ENCODE data around the gene TMOD2. TPM values are rescaled to one million over a fixed set of nuclear protein-coding genes. Genes with fewer than 3 reads are reported as not detected.

Gene TMOD2
- total and polyA plus RNA-seq, 7 donors: 0.49 to 5.8 (median 2.1) TPM

GRCh38 chr15:51718746-51719145, 32.7 kb upstream of the TMOD2 start:
- H3K27me3 ChIP-seq (ENCODE audit: insufficient read depth in 3 of 3, low read length in 2 of 3): no peaks in the 10 kb centered on the region
- ATAC-seq: no peak
- peaks cover 0 to 29% of the 10 kb centered on the region in 2 donors for H3K36me3 ChIP-seq (ENCODE audit: insufficient read depth in 1 of 2, low read depth in 1 of 2)
- WGBS, 3 donors: 32 to 43% (median 39%) methylated on average over 3 of the region's 3 CpGs
- H3K9me3 ChIP-seq: no peaks in the 10 kb centered on the region
- no peak overlapping the region for H3K27ac ChIP-seq
- no peak for DNase-seq
- TF ChIP-seq, protein P1, sequence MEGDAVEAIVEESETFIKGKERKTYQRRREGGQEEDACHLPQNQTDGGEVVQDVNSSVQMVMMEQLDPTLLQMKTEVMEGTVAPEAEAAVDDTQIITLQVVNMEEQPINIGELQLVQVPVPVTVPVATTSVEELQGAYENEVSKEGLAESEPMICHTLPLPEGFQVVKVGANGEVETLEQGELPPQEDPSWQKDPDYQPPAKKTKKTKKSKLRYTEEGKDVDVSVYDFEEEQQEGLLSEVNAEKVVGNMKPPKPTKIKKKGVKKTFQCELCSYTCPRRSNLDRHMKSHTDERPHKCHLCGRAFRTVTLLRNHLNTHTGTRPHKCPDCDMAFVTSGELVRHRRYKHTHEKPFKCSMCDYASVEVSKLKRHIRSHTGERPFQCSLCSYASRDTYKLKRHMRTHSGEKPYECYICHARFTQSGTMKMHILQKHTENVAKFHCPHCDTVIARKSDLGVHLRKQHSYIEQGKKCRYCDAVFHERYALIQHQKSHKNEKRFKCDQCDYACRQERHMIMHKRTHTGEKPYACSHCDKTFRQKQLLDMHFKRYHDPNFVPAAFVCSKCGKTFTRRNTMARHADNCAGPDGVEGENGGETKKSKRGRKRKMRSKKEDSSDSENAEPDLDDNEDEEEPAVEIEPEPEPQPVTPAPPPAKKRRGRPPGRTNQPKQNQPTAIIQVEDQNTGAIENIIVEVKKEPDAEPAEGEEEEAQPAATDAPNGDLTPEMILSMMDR (IDR thresholded peaks at IDR 0.05): no peak
- no peaks in the 10 kb centered on the region for H3K4me1 ChIP-seq
- no peak overlapping the region for H3K4me3 ChIP-seq
- intact Hi-C loops (cut with DNase I): no loop called here

GRCh38 chr15:51720201-51720995, 31.0 kb upstream of the TMOD2 start:
- Histone ChIP-seq H3K27ac (no peak overlapping the region), H3K36me3 (ENCODE audit: insufficient read depth in 1 of 2, low read depth in 1 of 2) (peaks cover 0 to 36% of the 10 kb centered on the region in 2 donors), H3K4me3 (no peak overlapping the region), H3K4me1 (peaks cover 16% of the 10 kb centered on the region), H3K9me3 (no peaks in the 10 kb centered on the region), H3K27me3 (ENCODE audit: insufficient read depth in 3 of 3, low read length in 2 of 3) (no peaks in the 10 kb centered on the region)
- DNase-seq (no peak), ATAC-seq (no peak)
- 77 to 87% (median 78%) methylated on average over 8 of the region's 8 CpGs for WGBS, 3 donors
- TF ChIP-seq, protein P1 (IDR thresholded peaks at IDR 0.05): no peak
- intact Hi-C loops (cut with DNase I): no loop called here

DNA sequence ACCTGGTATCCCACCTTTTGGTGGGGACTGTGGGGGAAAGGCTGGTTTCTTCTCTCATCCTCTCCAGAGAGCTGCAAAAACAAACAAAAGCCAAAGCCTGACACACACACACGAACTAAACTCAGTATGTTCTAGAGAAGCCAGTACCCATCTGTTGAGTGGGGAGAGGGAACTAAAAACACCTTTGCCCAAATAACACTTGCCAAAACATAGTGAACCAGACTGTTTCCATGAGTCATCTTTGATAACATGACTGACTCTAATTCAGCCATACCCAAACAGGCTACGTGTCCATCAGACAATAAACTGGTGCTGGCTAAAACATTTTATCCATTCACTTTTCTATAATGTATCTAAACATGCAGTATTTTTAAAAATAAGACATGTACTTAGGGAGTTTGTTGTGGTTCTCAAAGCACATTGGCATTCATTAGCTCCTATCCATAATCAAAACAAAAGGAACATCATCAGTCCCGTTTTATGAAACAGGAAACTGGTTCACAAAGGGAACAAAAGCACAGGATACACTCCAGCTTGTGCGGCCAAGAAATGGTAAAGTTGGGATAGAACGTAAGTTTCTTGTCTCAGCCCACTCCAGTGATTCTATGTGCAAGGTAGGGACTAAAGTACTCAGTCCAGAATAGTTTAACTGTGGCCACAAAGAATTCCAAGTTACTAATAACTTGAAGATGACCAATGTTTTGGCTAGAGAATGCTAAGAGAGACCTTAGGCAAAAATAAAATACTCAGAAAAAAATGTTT, 30.0 kb upstream of the TMOD2 start:
- H3K4me1 ChIP-seq: peaks cover 23% of the 10 kb centered on the region
- no peaks in the 10 kb centered on the region for H3K27me3 ChIP-seq (ENCODE audit: insufficient read depth in 3 of 3, low read length in 2 of 3)
- no peak overlapping the region for H3K27ac ChIP-seq
- TF ChIP-seq, protein P1 (IDR thresholded peaks at IDR 0.05): no peak
- no peak for DNase-seq
- no peaks in the 10 kb centered on the region for H3K9me3 ChIP-seq
- ATAC-seq: no peak
- WGBS, 3 donors: 69 to 79% (median 73%) methylated on average over 5 of the region's 5 CpGs
- peaks cover 0 to 36% of the 10 kb centered on the region in 2 donors for H3K36me3 ChIP-seq (ENCODE audit: insufficient read depth in 1 of 2, low read depth in 1 of 2)
- no peak overlapping the region for H3K4me3 ChIP-seq
- intact Hi-C loops (cut with DNase I): no loop called here

DNA sequence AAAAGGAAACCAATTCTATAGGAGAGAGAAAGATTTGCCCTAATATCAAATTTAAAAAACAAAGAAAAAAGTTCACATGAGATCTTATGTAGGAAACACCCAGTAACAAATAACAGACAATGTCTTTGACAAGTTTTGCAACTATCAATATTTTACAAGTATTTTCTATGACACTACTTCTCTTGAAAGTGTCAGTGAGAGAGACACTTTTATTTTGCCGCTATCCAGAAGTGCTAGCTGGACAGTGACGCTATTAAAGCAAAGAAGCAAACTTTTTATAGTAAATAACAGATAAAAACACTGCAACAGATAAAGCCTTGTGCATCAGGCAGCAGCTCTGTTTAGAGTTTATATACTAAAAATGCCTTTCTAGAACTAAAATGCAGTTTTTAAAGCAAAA, 27.2 kb upstream of the TMOD2 start:
- no peaks in the 10 kb centered on the region for H3K9me3 ChIP-seq
- no peaks in the 10 kb centered on the region for H3K27me3 ChIP-seq (ENCODE audit: insufficient read depth in 3 of 3, low read length in 2 of 3)
- TF ChIP-seq, protein P1 (IDR thresholded peaks at IDR 0.05): no peak
- H3K36me3 ChIP-seq (ENCODE audit: insufficient read depth in 1 of 2, low read depth in 1 of 2): peaks cover 0 to 36% of the 10 kb centered on the region in 2 donors
- H3K4me1 ChIP-seq: peaks cover 37% of the 10 kb centered on the region
- no peak overlapping the region for H3K27ac ChIP-seq
- WGBS, 3 donors: 86 to 93% (median 90%) methylated on average over 2 of the region's 2 CpGs
- no peak for ATAC-seq
- no peak for DNase-seq
- intact Hi-C loops (cut with DNase I): no loop called here
- H3K4me3 ChIP-seq: no peak overlapping the region

Data from psoas muscle (tissue), 8 donors.